NCI-H146 treated with DMSO at 0.1 percent for 48 hours (cell line): ENCODE results near the gene PAM.
A peak's percentile ranks its signal among the peaks of the same experiment; 100 is the strongest.

ENCODE experiments used
- DNase-seq: peaks from one replicate; lab custom pipeline; 2025; ENCODE audit not compliant: unreplicated experiment; lab: John Stamatoyannopoulos, UW

Gene PAM

DNA sequence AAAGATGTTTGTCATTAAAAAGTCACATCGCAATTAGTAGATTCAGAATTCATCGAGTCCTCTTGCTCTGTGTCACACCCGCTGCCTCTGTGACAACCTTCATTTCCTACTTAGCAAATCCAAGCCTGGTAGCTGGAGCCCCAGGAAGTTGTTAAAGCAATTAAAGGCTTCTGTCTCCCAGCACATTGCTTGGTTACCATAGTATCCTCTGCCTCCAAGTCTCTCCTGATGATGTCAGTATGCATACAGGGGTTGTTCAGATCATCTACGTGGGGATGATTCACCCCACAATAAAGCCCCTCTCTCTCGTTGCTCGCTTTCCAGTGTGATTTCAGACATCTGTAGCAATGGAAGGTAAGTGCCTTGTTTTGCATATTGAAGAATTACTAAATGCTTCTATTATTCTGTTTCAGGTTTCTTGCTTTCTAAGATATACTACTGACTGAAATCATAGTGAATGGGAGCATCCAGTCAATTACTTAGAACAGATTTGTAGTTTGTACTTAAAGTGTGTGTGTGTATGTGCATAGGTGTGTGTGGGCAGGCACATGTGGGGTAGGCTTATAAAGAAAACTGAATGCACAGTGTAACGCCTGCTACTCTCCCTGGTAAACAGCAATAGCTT lies 52.9 kb downstream of the PAM start:
- peak; percentile 91 for DNase-seq

DNA sequence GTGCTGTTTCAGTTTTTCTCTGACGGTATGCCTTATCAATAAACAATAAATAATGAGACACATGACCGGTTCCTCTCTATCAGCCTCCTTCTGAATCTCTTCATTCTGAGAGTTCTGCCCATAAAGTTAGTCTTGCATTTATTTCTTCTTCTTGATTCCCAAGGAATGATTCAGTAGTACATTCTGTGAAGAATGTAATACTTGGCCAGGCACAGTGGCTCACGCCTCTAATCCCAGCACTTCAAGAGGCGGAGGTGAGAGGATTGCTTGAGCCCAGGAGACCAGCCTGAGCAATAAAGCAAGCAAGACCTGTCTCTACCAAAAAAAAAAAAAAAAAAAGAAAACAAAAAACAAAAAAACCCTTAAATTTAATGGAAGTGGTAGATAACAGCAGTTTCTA lies 53.9 kb downstream of the PAM start:
- no peak for DNase-seq

DNA sequence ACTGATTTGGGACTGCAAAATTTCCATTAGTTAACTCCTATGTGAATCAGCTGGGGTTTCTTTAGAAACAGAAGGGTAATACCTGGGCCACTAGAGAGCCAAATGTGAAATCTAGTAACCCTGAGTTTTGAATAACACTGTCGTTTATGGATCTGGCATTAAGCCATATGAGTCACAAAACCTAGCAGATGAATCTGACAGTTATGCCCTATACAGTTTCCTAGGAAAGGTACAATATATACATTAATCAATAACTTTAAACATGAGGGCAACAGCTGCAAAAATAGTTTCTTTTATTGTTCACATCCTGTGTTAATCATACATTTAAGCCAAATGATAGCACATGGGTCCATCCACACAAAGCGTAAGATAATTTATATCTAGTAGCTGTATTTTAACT lies 56.9 kb downstream of the PAM start:
- DNase-seq = peak; percentile 85

DNA sequence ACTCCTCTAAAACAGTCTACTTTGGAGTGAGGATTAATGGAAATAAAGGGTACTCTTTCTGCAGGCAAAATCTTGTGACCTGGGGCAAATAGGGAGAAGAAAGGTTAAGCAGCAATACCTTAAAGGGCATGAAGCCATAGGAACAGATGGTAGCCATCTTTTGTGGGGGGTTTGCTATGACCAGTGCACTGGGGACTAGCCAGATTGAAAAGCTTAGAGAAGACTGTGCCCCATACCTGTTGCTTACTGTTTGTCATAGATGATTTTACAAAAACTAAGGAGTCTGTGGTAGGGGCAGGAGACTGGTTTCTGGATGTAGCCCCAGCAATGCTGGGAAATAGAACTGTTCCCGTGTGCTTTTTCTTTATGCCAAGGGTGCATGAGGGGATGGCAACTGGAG lies 58.6 kb downstream of the PAM start:
- DNase-seq = no peak

DNA sequence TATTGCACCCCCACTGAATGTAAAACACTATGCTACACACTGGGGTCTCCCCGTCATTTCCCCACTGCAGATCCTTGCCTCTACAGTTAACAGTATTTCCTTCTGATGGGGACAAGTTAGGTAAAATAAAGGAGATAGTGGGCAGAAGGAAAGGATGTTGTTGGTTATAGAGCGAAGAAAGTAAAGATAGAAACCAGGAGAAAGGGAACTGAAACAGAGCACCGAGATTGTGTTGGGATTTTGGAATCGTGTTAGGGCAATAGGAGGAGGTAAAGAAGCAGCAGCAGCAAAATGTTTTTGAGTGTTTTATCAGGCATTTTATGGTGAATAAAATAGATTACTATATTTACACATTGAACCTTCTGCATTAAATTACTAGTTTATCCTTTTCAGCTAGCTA lies 60.0 kb downstream of the PAM start:
- no peak for DNase-seq

DNA sequence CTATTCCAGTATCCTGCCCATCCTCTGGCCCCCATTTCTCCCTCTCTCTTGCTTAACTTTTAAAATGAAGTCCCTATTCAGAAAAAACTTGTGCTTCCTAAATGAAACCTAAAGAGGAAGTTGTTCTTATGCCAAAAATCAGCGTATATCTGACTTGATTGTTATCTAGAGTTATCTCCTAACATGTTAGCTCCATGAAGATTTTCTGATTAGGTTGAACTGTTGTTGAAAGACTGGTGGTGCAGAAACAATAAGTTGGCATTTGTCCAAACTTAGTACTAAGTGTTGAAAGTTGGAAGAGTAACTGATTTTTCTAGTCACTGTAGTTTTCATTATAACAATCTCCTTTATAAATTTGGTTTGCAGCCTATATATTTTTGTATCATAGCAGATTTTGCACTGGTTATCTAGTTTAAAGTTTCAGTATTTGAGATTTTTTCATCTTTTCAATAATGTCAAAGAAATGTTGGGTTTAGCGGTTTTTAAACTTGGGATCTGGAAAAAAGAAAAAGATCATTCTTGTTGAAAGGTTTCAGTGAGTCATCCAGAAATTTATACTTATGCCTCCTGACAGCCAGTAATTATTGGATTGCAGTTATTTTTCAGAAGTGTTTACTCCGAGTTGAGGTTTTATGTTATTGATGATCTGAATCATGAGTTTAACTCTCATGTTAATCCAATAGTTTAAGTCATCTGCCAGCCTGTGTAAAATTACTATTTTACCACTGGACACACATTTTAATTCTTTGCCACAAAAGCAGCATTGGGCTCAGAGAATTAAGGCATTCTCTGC lies 60.6 kb downstream of the PAM start:
- DNase-seq = no peak

DNA sequence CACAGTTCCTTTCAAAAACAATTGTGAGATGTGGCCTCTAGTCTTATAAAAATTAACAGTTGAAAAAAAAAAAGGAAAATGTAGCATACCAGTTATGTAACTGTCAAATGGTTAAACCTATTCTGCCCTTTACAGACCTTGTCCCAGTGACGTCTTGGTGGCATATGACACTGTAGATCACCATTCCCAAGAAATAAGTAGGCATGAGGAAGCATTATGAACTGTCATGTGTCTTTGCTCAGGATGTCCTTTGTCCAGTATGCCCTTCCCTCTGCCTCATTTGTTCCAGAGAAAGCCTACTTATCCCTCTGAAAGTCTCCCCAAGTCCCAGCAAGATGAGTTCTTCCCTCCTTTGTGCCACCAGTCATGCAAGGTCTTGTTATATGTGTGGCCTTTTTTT lies 63.2 kb downstream of the PAM start:
- no peak for DNase-seq

DNA sequence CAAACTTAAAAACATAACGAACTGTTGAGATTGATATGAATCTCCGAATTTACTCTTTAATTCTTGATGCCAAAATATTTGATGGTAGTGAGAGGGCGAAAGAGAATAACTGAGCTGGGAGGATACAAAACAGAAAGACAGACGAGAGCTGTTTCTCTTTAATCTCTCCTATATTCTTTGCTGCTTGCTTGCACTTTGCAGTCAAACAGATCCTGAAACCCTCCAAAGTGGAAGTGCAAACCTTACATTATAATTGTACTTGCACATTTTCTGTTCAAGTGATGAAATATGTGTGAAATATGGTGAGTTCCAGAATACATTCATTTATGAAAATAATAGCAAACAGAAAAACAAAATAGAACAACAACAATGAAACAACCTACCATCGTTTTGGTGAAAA lies 63.8 kb downstream of the PAM start:
- DNase-seq = no peak

DNA sequence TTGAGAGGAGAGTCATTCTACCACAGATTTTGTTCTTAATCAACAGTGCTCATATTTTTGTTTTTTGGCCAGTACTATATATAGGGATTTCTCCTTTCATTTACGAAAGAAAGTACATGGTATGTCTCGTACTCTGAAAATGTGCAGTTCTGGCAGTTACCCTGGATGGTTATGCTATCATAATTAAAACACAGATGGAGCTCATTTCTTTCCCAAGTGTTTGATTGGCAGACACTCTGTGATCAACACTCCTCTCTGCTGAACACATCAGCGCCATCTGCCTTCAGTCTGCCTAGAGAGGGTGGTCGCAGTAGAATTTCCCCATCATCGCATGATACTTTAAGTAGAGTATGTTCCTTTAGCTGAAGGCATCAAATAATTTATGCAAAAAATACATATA lies 64.5 kb downstream of the PAM start:
- DNase-seq = no peak

DNA sequence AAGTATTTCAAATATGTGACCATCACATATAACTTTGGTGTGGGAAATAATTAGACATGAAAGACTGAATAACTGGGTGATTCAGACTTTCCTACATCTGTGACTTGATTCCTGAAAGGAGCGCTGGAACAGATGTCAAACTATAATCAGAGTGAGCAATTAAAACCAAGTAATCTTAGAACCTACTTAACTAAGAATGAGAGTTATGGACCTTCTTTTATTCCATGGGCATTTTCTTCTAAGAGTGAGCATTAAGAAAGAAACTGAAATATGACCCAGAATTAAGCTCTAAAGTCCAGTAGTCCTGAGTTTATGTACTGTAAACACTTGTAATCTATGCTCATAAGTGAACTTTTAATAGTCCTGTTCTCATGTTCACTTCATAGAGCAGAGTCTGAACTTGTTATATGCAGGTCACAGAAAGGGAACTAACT lies 68.4 kb downstream of the PAM start:
- DNase-seq = no peak

DNA sequence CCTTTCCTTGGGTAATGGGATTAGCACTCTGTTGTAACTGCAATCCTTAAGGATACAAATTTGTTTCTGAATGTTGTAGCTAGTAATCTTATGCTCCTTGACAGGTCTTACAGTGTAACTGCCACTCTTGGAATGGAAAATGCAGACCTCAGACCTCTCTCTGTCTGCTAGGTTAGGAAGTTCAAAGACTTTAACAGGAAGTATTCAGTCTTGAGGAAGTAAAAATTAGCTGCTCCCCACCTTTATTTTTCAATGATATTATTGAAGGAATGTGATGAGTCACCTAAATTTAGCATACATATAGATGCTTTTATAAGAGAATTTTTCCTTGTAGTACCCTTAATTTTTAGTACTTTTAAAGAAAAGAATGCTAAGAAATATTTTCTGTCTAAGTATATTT lies 71.5 kb downstream of the PAM start:
- DNase-seq = no peak

DNA sequence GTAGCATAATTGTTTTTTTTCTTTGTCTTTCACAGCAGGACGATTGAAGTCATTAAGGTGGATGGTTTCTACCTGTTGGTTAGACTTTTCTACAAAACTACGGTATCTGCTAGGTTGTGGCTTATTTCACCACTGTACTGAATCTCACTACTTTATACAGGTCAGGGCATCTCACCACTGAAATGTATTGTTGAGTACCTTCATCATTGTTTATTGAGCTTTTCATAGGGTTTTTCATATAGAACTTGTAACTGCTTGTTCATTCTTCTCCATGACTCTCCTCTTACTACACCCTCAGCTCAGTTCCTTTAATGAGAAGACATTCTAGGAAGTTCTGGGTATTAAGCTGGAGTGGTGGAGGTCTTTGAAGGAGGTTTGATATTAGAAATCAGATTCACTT lies 75.1 kb downstream of the PAM start:
- DNase-seq = no peak

DNA sequence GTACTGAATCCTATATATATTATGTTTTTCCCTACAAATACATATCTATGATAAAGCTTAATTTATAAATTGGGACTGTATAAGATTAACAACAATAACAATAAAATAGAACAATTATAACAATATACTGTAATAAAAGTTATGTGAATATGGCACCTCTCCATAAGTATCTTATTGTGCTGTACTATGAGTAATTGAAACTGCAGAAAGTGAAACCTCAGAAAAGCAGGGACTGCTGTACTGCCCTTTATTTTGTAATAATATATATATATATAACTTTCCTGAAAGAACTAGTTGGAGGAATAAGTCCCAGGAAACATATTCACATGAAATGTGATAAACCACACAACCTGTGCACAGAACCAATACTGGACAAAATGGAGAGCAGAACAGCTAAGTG lies 77.3 kb downstream of the PAM start:
- no peak for DNase-seq

DNA sequence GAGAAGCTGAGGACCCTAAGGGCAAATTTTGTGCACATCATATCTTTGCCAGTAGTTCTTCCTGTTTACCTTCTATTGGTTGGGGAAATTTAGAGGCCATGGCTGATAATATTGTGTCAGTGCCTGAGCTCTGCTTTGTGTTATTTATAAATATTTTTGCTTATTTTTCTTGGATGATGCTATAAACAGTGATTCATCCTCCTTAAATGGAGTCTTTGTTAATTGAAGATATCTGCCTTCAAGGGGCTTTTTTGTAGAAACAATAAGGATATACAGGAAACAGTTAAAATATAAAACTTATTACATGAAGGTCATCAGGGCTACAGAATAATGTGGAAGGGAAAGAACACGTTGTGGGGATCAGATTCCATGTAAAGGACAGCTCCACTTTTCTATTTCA lies 78.0 kb downstream of the PAM start:
- no peak for DNase-seq

DNA sequence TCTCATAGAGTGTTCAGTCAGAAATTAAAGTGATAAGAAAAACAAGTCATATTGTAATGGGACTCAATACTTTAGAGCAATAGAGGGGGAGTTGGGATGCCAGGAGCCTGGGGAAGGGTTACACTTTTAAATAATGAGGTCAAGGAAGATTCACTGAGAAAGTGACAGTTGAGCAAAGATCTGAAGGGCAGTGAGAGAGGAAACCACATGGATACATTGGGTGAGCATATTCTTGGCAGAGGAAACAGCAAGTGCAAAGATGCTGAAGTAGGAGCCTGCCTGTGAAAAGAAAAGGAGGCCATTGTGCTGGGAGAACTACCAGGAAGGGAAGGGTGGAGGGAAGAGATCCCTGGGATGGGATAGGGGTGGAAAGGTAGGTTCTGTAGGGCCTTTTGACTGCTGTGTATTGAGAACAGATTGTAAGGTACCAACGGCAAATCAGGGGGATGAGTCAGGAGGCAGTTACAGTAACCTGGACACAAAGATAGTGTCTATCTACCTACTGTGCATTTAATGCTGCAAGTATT lies 79.4 kb downstream of the PAM start:
- no peak for DNase-seq

DNA sequence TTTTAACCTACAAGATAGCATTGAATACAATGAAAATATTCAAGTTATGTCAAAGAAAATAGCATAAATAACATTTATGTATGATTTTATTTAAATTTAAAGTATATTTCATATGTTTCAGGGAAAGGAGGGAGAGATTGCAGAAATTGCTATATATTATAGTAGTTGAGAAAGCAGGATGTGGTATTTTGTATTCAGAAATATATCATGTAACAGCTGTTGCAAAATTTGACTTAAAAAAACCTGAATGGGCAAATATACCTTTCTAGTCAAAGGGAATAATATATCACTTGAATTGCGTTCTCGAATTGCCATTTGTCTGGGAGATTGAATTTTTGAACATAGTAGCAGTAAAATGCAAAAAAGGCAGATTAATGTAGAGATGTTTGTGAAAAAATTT lies 80.6 kb downstream of the PAM start:
- no peak for DNase-seq

DNA sequence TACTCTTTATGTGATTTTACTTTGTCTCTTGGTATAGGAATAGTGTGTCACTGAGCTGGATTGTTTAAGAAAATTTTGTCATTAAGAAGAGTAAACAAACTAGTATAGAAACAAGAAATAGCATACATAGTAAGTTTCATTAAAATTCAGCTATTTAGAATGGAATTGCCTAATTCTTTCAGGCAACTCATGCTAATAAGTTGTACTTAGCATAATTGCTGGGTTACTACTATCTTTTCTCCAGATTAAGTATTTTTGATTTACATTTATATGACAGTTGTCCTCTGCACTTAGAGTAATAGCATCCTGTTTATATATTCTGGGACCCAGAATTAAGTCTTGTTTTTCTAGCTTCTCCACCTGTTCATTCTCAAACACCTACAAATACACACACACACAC lies 85.9 kb downstream of the PAM start:
- no peak for DNase-seq

DNA sequence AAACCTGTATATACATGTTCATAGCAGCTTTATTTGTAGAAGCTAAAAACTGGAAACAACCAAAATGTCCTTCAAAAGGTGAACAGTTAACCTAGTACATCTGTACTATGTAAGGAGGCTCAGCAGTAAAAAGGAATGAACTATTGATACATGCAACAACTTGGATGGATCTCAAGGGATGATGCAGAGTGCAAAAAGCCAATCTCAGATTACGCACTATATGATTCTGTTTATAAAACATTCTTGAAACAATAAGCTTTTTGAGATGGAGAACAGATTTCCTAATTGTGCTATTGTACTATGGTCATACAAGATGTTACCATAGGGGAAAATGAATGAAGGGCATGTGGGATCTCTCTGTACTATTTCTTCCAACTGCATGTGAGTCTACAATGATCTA lies 88.9 kb downstream of the PAM start:
- no peak for DNase-seq

DNA sequence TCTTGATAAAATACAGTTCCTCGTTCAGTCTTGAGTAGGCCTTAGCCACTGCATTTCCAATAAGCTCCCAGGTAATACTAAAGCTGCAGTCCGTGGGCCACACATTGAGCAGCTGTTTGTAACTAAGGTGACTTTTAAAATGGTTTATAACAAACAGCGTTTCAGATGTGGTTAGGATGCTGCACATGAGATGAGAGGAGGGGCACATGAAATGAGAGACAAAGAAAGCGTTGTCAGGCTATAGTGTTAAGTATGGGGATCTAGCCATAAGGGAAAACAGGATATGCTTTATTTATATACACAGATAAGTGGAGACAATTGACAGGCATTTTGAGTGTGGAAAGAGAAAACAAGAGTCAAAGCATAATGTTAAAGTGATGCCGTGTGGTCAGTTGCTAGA lies 89.9 kb downstream of the PAM start:
- no peak for DNase-seq

DNA sequence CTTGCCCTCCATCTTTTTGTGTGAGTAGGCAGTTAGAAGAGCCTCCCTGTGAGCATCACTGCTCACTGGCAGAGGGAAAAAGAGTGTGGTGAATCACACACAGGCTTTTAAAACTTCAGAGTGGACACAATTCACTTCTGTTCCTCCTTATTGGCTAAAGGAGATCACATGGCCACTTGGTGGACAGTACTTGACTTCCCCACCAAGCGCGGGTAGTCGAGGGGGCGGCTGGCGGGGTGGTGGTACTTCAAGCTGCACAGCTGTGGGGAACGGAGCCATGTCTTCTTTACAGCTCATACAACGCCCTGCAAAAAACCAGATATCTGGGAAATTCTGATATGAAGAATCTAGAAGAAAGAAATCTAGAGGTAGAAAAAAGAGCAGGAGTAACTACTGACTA lies 95.4 kb downstream of the PAM start:
- DNase-seq = no peak

DNA sequence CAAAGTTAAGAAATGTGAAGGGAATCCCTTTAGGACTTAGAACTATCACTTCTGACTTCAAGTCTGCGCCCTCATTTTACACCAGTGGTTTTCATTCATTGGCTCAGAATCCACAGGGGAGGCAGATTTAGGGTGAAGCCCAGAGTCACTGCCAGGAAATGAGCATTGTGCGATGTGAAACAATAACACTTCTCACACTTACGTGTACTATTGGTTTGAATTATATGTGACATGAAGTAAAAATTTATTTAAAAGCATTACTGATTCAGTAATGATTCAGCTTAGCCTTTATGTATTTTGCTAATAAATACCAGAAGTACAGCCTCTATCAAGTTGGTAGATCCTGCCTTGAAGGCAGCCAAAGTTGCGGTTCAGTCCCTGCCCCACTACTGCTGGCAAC lies 98.6 kb downstream of the PAM start:
- DNase-seq = no peak

DNA sequence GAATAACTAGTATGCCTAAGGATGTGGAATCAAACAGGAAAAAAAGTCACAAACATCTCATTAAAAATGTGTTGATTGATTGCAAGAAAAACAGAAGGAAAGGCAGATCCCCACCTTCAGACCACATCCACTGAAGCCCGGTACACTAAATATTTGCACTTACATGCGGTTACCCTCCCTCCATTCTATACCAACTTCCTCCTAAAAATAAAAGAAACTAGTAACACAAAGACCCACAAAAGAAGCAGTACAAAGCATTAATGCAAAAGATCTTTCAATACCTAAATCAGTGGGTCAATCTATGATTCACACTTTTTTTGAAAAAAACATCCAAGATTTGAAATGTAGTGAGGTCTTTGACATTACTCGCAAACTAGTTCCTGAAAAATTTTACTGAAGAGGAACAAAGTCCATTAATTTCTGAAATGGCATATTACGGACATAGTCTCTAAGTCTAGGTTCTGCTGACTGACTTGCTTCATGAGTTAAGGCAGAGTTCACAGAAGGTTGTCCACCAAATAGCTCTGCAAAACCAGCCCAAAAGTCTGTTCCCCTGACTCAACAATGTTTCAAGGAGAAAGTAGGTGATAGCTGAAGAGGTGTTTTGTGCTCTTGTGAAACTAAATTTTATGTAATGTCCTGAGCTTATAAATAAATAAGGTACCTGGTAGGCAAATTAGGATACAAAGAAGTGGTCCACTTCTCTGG lies 100.7 kb downstream of the PAM start:
- no peak for DNase-seq
